ENCODE results near the gene GLRB. TPM values are rescaled to one million over a fixed set of nuclear protein-coding genes. Genes with fewer than 3 reads are reported as not detected.

Gene GLRB
- total RNA-seq, 1 donor: 27.1 TPM

GRCh38 chr4:157045507-157046127 is 30.3 kb upstream of the GLRB start:
- Histone ChIP-seq H3K27me3 (ENCODE audit: insufficient read depth, low read length) (no peaks in the 10 kb centered on the region), H3K27ac (ENCODE audit: low read depth, low read length) (no peak overlapping the region), H3K4me2 (ENCODE audit: insufficient read depth, low read length) (peak overlapping the region; percentile 32), H3K79me2 (ENCODE audit: insufficient read depth, low read length) (no peaks in the 10 kb centered on the region), H3K4me1 (ENCODE audit: insufficient read depth, low read length) (peaks cover 16% of the 10 kb centered on the region), H4K20me1 (ENCODE audit: insufficient read depth, low read length) (no peaks in the 10 kb centered on the region), H3K9me3 (ENCODE audit: low read depth, low read length) (no peaks in the 10 kb centered on the region), H3K36me3 (ENCODE audit: insufficient read depth, low read length) (no peaks in the 10 kb centered on the region), H2AFZ (ENCODE audit: low read length) (peak overlapping the region; percentile 26), H3K4me3 (ENCODE audit: insufficient read depth, low read length) (no peak overlapping the region)
- peak; percentile 71 for DNase-seq (ENCODE audit: insufficient read length, low spot score, missing footprints)
- TF ChIP-seq CTCF (IDR thresholded peaks at IDR 0.05; ENCODE audit: extremely low read depth, low read depth, low read length): peak; percentile 92

GRCh38 chr4:157048248-157048647 is 27.7 kb upstream of the GLRB start:
- Histone ChIP-seq H3K79me2 (ENCODE audit: insufficient read depth, low read length) (no peaks in the 10 kb centered on the region), H3K4me2 (ENCODE audit: insufficient read depth, low read length) (no peak overlapping the region), H3K9me3 (ENCODE audit: low read depth, low read length) (no peaks in the 10 kb centered on the region), H4K20me1 (ENCODE audit: insufficient read depth, low read length) (no peaks in the 10 kb centered on the region), H3K4me3 (ENCODE audit: insufficient read depth, low read length) (no peak overlapping the region), H3K27ac (ENCODE audit: low read depth, low read length) (peak overlapping the region; percentile 18), H3K27me3 (ENCODE audit: insufficient read depth, low read length) (no peaks in the 10 kb centered on the region), H3K36me3 (ENCODE audit: insufficient read depth, low read length) (no peaks in the 10 kb centered on the region), H2AFZ (ENCODE audit: low read length) (peak overlapping the region; percentile 16), H3K4me1 (ENCODE audit: insufficient read depth, low read length) (peaks cover 12% of the 10 kb centered on the region)
- peak; percentile 29 for DNase-seq (ENCODE audit: insufficient read length, low spot score, missing footprints)
- no peak for TF ChIP-seq CTCF (IDR thresholded peaks at IDR 0.05; ENCODE audit: extremely low read depth, low read depth, low read length)

GRCh38 chr4:157050561-157050960 is 25.4 kb upstream of the GLRB start:
- H3K4me2 ChIP-seq (ENCODE audit: insufficient read depth, low read length): no peak overlapping the region
- H3K4me1 ChIP-seq (ENCODE audit: insufficient read depth, low read length): peaks cover 6% of the 10 kb centered on the region
- no peaks in the 10 kb centered on the region for H4K20me1 ChIP-seq (ENCODE audit: insufficient read depth, low read length)
- no peak for DNase-seq (ENCODE audit: insufficient read length, low spot score, missing footprints)
- no peak overlapping the region for H3K27ac ChIP-seq (ENCODE audit: low read depth, low read length)
- H3K36me3 ChIP-seq (ENCODE audit: insufficient read depth, low read length): no peaks in the 10 kb centered on the region
- no peaks in the 10 kb centered on the region for H3K9me3 ChIP-seq (ENCODE audit: low read depth, low read length)
- no peaks in the 10 kb centered on the region for H3K27me3 ChIP-seq (ENCODE audit: insufficient read depth, low read length)
- no peak overlapping the region for H2AFZ ChIP-seq (ENCODE audit: low read length)
- H3K4me3 ChIP-seq (ENCODE audit: insufficient read depth, low read length): no peak overlapping the region
- no peaks in the 10 kb centered on the region for H3K79me2 ChIP-seq (ENCODE audit: insufficient read depth, low read length)
- no peak for TF ChIP-seq CTCF (IDR thresholded peaks at IDR 0.05; ENCODE audit: extremely low read depth, low read depth, low read length)

- no peak for DNase-seq (ENCODE audit: insufficient read length, low spot score, missing footprints)
- H4K20me1 ChIP-seq (ENCODE audit: insufficient read depth, low read length): no peaks in the 10 kb centered on the region
- peak overlapping the region; percentile 40 for H2AFZ ChIP-seq (ENCODE audit: low read length)
- no peak overlapping the region for H3K27ac ChIP-seq (ENCODE audit: low read depth, low read length)
- no peaks in the 10 kb centered on the region for H3K79me2 ChIP-seq (ENCODE audit: insufficient read depth, low read length)
- H3K36me3 ChIP-seq (ENCODE audit: insufficient read depth, low read length): no peaks in the 10 kb centered on the region
- H3K4me3 ChIP-seq (ENCODE audit: insufficient read depth, low read length): no peak overlapping the region
- H3K4me2 ChIP-seq (ENCODE audit: insufficient read depth, low read length): no peak overlapping the region
- no peak for TF ChIP-seq CTCF (IDR thresholded peaks at IDR 0.05; ENCODE audit: extremely low read depth, low read depth, low read length)
- H3K4me1 ChIP-seq (ENCODE audit: insufficient read depth, low read length): peaks cover 4% of the 10 kb centered on the region
- H3K9me3 ChIP-seq (ENCODE audit: low read depth, low read length): no peaks in the 10 kb centered on the region
- no peaks in the 10 kb centered on the region for H3K27me3 ChIP-seq (ENCODE audit: insufficient read depth, low read length)
These were observed 23.4 kb upstream of the GLRB start for GRCh38 chr4:157052429-157053040.
